Loucy (cell line): ENCODE data around the gene ALAS1.

Experiments used
- CTCF ChIP-seq: fragments of 200-600 bp; sonication (generic); conservative IDR thresholded peaks from 2 replicates; pipeline ENCODE4 v1.5.1; 2014; ENCODE audit warnings: mild to moderate bottlenecking, antibody characterized with exemption, low read length
- EZH2phosphoT487 ChIP-seq: fragments of 200-600 bp; IDR thresholded peaks from 2 replicates; pipeline ENCODE4 v1.6.1; 2018; ENCODE audit warnings: antibody characterized with exemption, mild to moderate bottlenecking, moderate library complexity, borderline replicate concordance

DNA sequence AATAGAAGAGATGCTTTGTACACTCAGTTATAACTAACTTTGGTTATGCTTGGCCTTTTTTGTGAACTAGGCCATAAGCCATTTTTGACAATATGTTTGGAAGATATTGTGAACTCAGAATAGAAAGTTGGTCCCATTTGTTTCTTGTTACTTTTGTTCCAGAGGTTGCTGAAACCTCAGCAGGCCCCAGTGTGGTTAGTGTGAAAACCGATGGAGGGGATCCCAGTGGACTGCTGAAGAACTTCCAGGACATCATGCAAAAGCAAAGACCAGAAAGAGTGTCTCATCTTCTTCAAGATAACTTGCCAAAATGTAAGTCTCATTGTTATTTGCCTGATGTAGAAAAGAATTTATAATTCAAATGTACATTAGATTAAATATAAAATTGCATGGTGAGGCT, 5.7 kb downstream of the ALAS1 start:
- TF ChIP-seq CTCF = no peak
- no peak for TF ChIP-seq EZH2phosphoT487
